IPS-15b (cell line): Measurements from ENCODE around the gene DPF3.

Experiments
- H3K27me3 ChIP-seq: one replicate; pipeline ENCODE4 v1.6.1; 2013; ENCODE audit warnings: low read length; ENCODE audit not compliant: control insufficient read depth, insufficient read depth
- H3K36me3 ChIP-seq: one replicate; pipeline ENCODE4 v1.6.1; 2013; ENCODE audit warnings: low read length; ENCODE audit not compliant: control insufficient read depth, insufficient read depth
- H3K4me1 ChIP-seq: one replicate; pipeline ENCODE4 v1.6.1; 2013; ENCODE audit warnings: mild to moderate bottlenecking, low read length; ENCODE audit not compliant: control insufficient read depth, insufficient read depth
- H3K4me3 ChIP-seq: one replicate; pipeline ENCODE4 v1.5.1; 2013; ENCODE audit warnings: low read depth, low read length
- H3K9ac ChIP-seq: one replicate; pipeline ENCODE4 v1.6.1; 2013; ENCODE audit warnings: low read depth, mild to moderate bottlenecking, low read length
- H3K9me3 ChIP-seq: one replicate; pipeline ENCODE4 v1.6.1; 2013; ENCODE audit warnings: mild to moderate bottlenecking, low read length; ENCODE audit not compliant: control insufficient read depth, insufficient read depth

DPF3 gene

GRCh38 chr14:72600551-72601330, 293.2 kb downstream of the DPF3 start:
- Histone ChIP-seq H3K4me1 (no peaks in the 10 kb centered on the region), H3K36me3 (no peaks in the 10 kb centered on the region), H3K9ac (no peak overlapping the region), H3K9me3 (no peaks in the 10 kb centered on the region), H3K27me3 (no peaks in the 10 kb centered on the region), H3K4me3 (no peak overlapping the region)

GRCh38 chr14:72599579-72600470, 294.1 kb downstream of the DPF3 start:
- Histone ChIP-seq H3K27me3 (no peaks in the 10 kb centered on the region), H3K36me3 (no peaks in the 10 kb centered on the region), H3K4me1 (no peaks in the 10 kb centered on the region), H3K9me3 (no peaks in the 10 kb centered on the region), H3K4me3 (no peak overlapping the region), H3K9ac (no peak overlapping the region)

- H3K9me3 ChIP-seq = no peaks in the 10 kb centered on the region
- no peaks in the 10 kb centered on the region for H3K4me1 ChIP-seq
- H3K4me3 ChIP-seq = no peak overlapping the region
- no peaks in the 10 kb centered on the region for H3K36me3 ChIP-seq
- no peaks in the 10 kb centered on the region for H3K27me3 ChIP-seq
- no peak overlapping the region for H3K9ac ChIP-seq
Observed at GRCh38 chr14:72598306-72598705, 295.6 kb downstream of the DPF3 start.

GRCh38 chr14:72597252-72598233, 296.4 kb downstream of the DPF3 start:
- Histone ChIP-seq H3K9me3 (no peaks in the 10 kb centered on the region), H3K36me3 (no peaks in the 10 kb centered on the region), H3K27me3 (no peaks in the 10 kb centered on the region), H3K4me1 (no peaks in the 10 kb centered on the region), H3K4me3 (no peak overlapping the region), H3K9ac (no peak overlapping the region)

- H3K9ac ChIP-seq = no peak overlapping the region
- no peaks in the 10 kb centered on the region for H3K27me3 ChIP-seq
Observed at GRCh38 chr14:72595152-72595862, 298.6 kb downstream of the DPF3 start.

GRCh38 chr14:72594099-72594901, 299.6 kb downstream of the DPF3 start:
- H3K27me3 ChIP-seq = no peaks in the 10 kb centered on the region
- no peak overlapping the region for H3K4me3 ChIP-seq
- H3K9ac ChIP-seq = no peak overlapping the region
- H3K9me3 ChIP-seq = no peaks in the 10 kb centered on the region
- no peaks in the 10 kb centered on the region for H3K4me1 ChIP-seq
- H3K36me3 ChIP-seq = no peaks in the 10 kb centered on the region

More at GRCh38 chr14:72595152-72595862, 298.6 kb downstream of the DPF3 start:
- Histone ChIP-seq H3K36me3 (no peaks in the 10 kb centered on the region), H3K4me3 (no peak overlapping the region), H3K9me3 (no peaks in the 10 kb centered on the region), H3K4me1 (no peaks in the 10 kb centered on the region)

- Histone ChIP-seq H3K36me3 (no peaks in the 10 kb centered on the region), H3K4me3 (no peak overlapping the region), H3K9me3 (no peaks in the 10 kb centered on the region), H3K4me1 (no peaks in the 10 kb centered on the region), H3K9ac (no peak overlapping the region), H3K27me3 (no peaks in the 10 kb centered on the region)
Observed at GRCh38 chr14:72591391-72591790, 302.5 kb downstream of the DPF3 start.

- no peak overlapping the region for H3K9ac ChIP-seq
- no peaks in the 10 kb centered on the region for H3K36me3 ChIP-seq
- H3K4me3 ChIP-seq = no peak overlapping the region
- H3K27me3 ChIP-seq = no peaks in the 10 kb centered on the region
- H3K4me1 ChIP-seq = no peaks in the 10 kb centered on the region
- H3K9me3 ChIP-seq = no peaks in the 10 kb centered on the region
Observed at GRCh38 chr14:72590577-72590976, 303.3 kb downstream of the DPF3 start.

- Histone ChIP-seq H3K9me3 (no peaks in the 10 kb centered on the region), H3K4me3 (no peak overlapping the region), H3K27me3 (no peaks in the 10 kb centered on the region), H3K9ac (no peak overlapping the region), H3K36me3 (no peaks in the 10 kb centered on the region), H3K4me1 (no peaks in the 10 kb centered on the region)
Observed at GRCh38 chr14:72589652-72590051, 304.2 kb downstream of the DPF3 start.

- Histone ChIP-seq H3K4me1 (no peaks in the 10 kb centered on the region), H3K9ac (no peak overlapping the region), H3K27me3 (no peaks in the 10 kb centered on the region), H3K9me3 (no peaks in the 10 kb centered on the region), H3K36me3 (no peaks in the 10 kb centered on the region), H3K4me3 (no peak overlapping the region)
Observed at GRCh38 chr14:72588521-72588920, 305.4 kb downstream of the DPF3 start.
